HCT116 (cell line): Measurements from ENCODE around the gene DDX24. TPM values are rescaled to one million over a fixed set of nuclear protein-coding genes. Genes with fewer than 3 reads are reported as not detected.

Experiments used
- ATAC-seq: fragments of 200-7000 bp; cut with Tn5 transposase; 2 replicates; pipeline ENCODE4 v1.9.1; 2020; ENCODE audit warnings: mild to moderate bottlenecking, moderate library complexity
- BruUV-seq: library from RNA; stranded (reverse); fragments of 400-500 nt; replicated peaks from 2 replicates; lab custom pipeline; 2021; lab: Mats Ljungman, UMichigan
- CTCF ChIA-PET: fragments of 300-600 bp; sonication (Branson Sonifier 250); formaldehyde crosslinking; loops from one replicate; lab custom pipeline; 2021; ENCODE audit warnings: antibody characterized with exemption; lab: Charles Lee
- POLR2A ChIA-PET: fragments of 300-600, 350-600 bp; sonication (Branson Sonifier 250); formaldehyde crosslinking; loops from one replicate; lab custom pipeline; 2021; ENCODE audit warnings: antibody characterized with exemption; lab: Charles Lee
- RAD21 ChIA-PET, 2 experiments: fragments of 300-600 bp; sonication (Branson Sonifier 250); formaldehyde crosslinking; loops; one replicate each; lab custom pipeline; 2023; ENCODE audit warnings: low total read pairs in 2 of 2; ENCODE audit not compliant: uncharacterized antibody in 2 of 2, unreplicated experiment in 2 of 2, low non-redundant PET in 1 of 2; lab: Charles Lee
- DNase-seq: peaks from one replicate; pipeline ENCODE4 v3.0.0-alpha.2; 2010; ENCODE audit warnings: low read depth, low spot score
- H2AFZ ChIP-seq: fragments of 200-600 bp; shearing (Covaris generic), sonication (generic); 2 replicates; pipeline ENCODE4 v1.6.1; 2017; ENCODE audit warnings: low read depth, mixed run types, mixed read lengths, antibody characterized with exemption, low read length; ENCODE audit not compliant: poor library complexity, severe bottlenecking
- H3K27ac ChIP-seq: 2 replicates; pipeline ENCODE4 v1.5.1; 2012; ENCODE audit warnings: low read depth, low read length
- H3K27me3 ChIP-seq: fragments of 200-600 bp; sonication (generic); 2 replicates; pipeline ENCODE4 v1.6.1; 2016; ENCODE audit warnings: mixed run types, low read length, mixed read lengths; ENCODE audit not compliant: insufficient read depth
- H3K36me3 ChIP-seq, 2 experiments: fragments of 200-500 bp in 1 of 2; fragments of 200-600 bp in 1 of 2; sonication (Bioruptor generic) in 1 of 2; sonication (generic) in 1 of 2; 2 replicates each; pipeline versions ENCODE4 v1.5.1 to v1.6.1; 2014 to 2016; ENCODE audit warnings: low read length in 2 of 2, inconsistent platforms in 1 of 2, mixed read lengths in 1 of 2, mixed run types in 1 of 2; ENCODE audit not compliant: insufficient read depth in 2 of 2, control insufficient read depth in 1 of 2
- H3K4me1 ChIP-seq, 2 experiments: fragments of 200-600 bp in 1 of 2; sonication (generic) in 1 of 2; 2 replicates each; pipeline versions ENCODE4 v1.5.1 to v1.6.1; 2012 to 2017; ENCODE audit warnings: low read length in 2 of 2, inconsistent platforms in 1 of 2, mild to moderate bottlenecking in 1 of 2, mixed read lengths in 1 of 2, mixed run types in 1 of 2, moderate library complexity in 1 of 2; ENCODE audit not compliant: insufficient read depth in 2 of 2, control insufficient read depth in 1 of 2
- H3K4me2 ChIP-seq: fragments of 200-600 bp; sonication (generic); 2 replicates; pipeline ENCODE4 v1.6.1; 2017; ENCODE audit warnings: mixed run types, low read length, mixed read lengths
- H3K4me3 ChIP-seq, 2 experiments: fragments of 200-600 bp in 1 of 2; sonication (generic) in 1 of 2; replicated peaks in 1 of 2; 2 replicates each; pipeline ENCODE4 v1.5.1; 2011 to 2016; ENCODE audit warnings: low read length in 2 of 2, control low read depth in 1 of 2, low read depth in 1 of 2, mild to moderate bottlenecking in 1 of 2, mixed read lengths in 1 of 2, mixed run types in 1 of 2
- H3K79me2 ChIP-seq: fragments of 200-600 bp; sonication (generic); 2 replicates; pipeline ENCODE4 v1.6.1; 2017; ENCODE audit warnings: mild to moderate bottlenecking, mixed run types, low read length, moderate library complexity, mixed read lengths; ENCODE audit not compliant: insufficient read depth
- H3K9ac ChIP-seq: fragments of 200-600 bp; sonication (generic); 2 replicates; pipeline ENCODE4 v1.6.1; 2016; ENCODE audit warnings: low read length, mixed read lengths
- H3K9me2 ChIP-seq: fragments of 200-600 bp; sonication (generic), shearing (Covaris generic); 2 replicates; pipeline ENCODE4 v1.6.1; 2017; ENCODE audit warnings: mixed run types, mild to moderate bottlenecking, moderate library complexity; ENCODE audit not compliant: insufficient read depth
- H3K9me3 ChIP-seq, 2 experiments: fragments of 200-500 bp in 1 of 2; fragments of 200-600 bp in 1 of 2; sonication (Bioruptor generic) in 1 of 2; sonication (generic) in 1 of 2; 2 replicates each; pipeline ENCODE4 v1.6.1; 2014 to 2017; ENCODE audit warnings: low read length in 2 of 2, mixed read lengths in 2 of 2, inconsistent platforms in 1 of 2, low read depth in 1 of 2, mild to moderate bottlenecking in 1 of 2, mixed run types in 1 of 2, moderate library complexity in 1 of 2; ENCODE audit not compliant: control insufficient read depth in 1 of 2, insufficient read depth in 1 of 2
- H4K20me1 ChIP-seq: fragments of 200-600 bp; sonication (generic), shearing (Covaris generic); 2 replicates; pipeline ENCODE4 v1.6.1; 2017; ENCODE audit warnings: mixed run types, mild to moderate bottlenecking, moderate library complexity; ENCODE audit not compliant: insufficient read depth
- CEBPB ChIP-seq: IDR thresholded peaks from 2 replicates; pipeline ENCODE4 v1.6.1; 2012; ENCODE audit warnings: low read depth
- CTCF ChIP-seq, 3 experiments: fragments of 200-600 bp in 1 of 3; sonication (generic) in 1 of 3; IDR thresholded peaks in 2 of 3; conservative IDR thresholded peaks in 1 of 3; 2 replicates each; pipeline ENCODE4 v1.5.1; 2012 to 2017; ENCODE audit warnings: low read depth in 2 of 3, low read length in 2 of 3, antibody characterized with exemption in 1 of 3, borderline replicate concordance in 1 of 3, control low read depth in 1 of 3, mild to moderate bottlenecking in 1 of 3, mixed read lengths in 1 of 3, mixed run types in 1 of 3, moderate library complexity in 1 of 3; ENCODE audit not compliant: insufficient read depth in 1 of 3
- EGR1 ChIP-seq: IDR thresholded peaks from 2 replicates; pipeline ENCODE4 v1.6.1; 2012; ENCODE audit warnings: low read depth
- EZH2 ChIP-seq: fragments of 200-600 bp; sonication (generic); IDR thresholded peaks from 2 replicates; pipeline ENCODE4 v1.6.1; 2017; ENCODE audit warnings: antibody characterized with exemption, mixed run types
- EZH2phosphoT487 ChIP-seq: fragments of 200-600 bp; IDR thresholded peaks from 2 replicates; pipeline ENCODE4 v1.6.1; 2018; ENCODE audit warnings: antibody characterized with exemption, borderline replicate concordance
- FOSL1 ChIP-seq: IDR thresholded peaks from 2 replicates; pipeline ENCODE4 v1.6.1; 2012; ENCODE audit warnings: low read depth
- JUND ChIP-seq: IDR thresholded peaks from 2 replicates; pipeline ENCODE4 v1.6.1; 2012
- MAX ChIP-seq: IDR thresholded peaks from 2 replicates; pipeline ENCODE4 v1.6.1; 2012
- RAD21 ChIP-seq: IDR thresholded peaks from 2 replicates; pipeline ENCODE4 v1.6.1; 2012; ENCODE audit warnings: low read depth, mild to moderate bottlenecking
- SIN3A ChIP-seq: IDR thresholded peaks from 2 replicates; pipeline ENCODE4 v1.6.1; 2012; ENCODE audit warnings: low read depth
- SRF ChIP-seq: IDR thresholded peaks from 2 replicates; pipeline ENCODE4 v1.6.1; 2012; ENCODE audit warnings: low read depth
- TCF7L2 ChIP-seq: IDR thresholded peaks from 2 replicates; pipeline ENCODE4 v1.7.0; 2011; ENCODE audit warnings: borderline replicate concordance, inconsistent platforms; ENCODE audit not compliant: insufficient read depth, insufficient read length; ENCODE audit errors: extremely low read depth
- YY1 ChIP-seq: IDR thresholded peaks from 2 replicates; pipeline ENCODE4 v1.6.1; 2011; ENCODE audit warnings: low read length, low read depth, moderate library complexity, mild to moderate bottlenecking; ENCODE audit not compliant: insufficient replicate concordance; ENCODE audit errors: extremely low read depth
- ZBTB33 ChIP-seq: IDR thresholded peaks from 2 replicates; pipeline ENCODE4 v1.6.1; 2011; ENCODE audit warnings: mild to moderate bottlenecking, low read length, moderate library complexity; ENCODE audit not compliant: insufficient replicate concordance; ENCODE audit errors: extremely low read depth
- ZNF274 ChIP-seq: fragments of 200-500 bp; sonication (Bioruptor generic); IDR thresholded peaks from 2 replicates; pipeline ENCODE4 v1.6.1; 2014; ENCODE audit warnings: mild to moderate bottlenecking, low read depth, low read length, inconsistent platforms
- intact Hi-C: fragments of 100-400 bp; cut with micrococcal nuclease; formaldehyde crosslinking; loops from 2 replicates; pipeline ENCODE4 v1.10.0; 2022
- total RNA-seq: library from RNA; stranded (reverse); gene quantifications from one replicate; pipeline ENCODE4 v1.2.1, GENCODE V29; 2021; ENCODE audit not compliant: unreplicated experiment

Gene DDX24
- total RNA-seq, 1 experiment from 2014 or later, result 169 TPM

GRCh38 chr14:94025720-94026119 lies 55.3 kb downstream of the DDX24 start:
- Histone ChIP-seq H3K79me2 (no peaks in the 10 kb centered on the region; the same call in 1 of the 2 replicates), H3K4me2 (peak overlapping the region; percentile 93), H3K27ac (no peak overlapping the region), H3K9ac (peak overlapping the region; percentile 75), H3K9me3 (no peaks in the 10 kb centered on the region), H3K4me1 (peaks cover 29 to 59% of the 10 kb centered on the region in 2 experiments), H3K9me2 (no peaks in the 10 kb centered on the region), H3K36me3 (no peaks in the 10 kb centered on the region), H3K27me3 (no peaks in the 10 kb centered on the region), H4K20me1 (no peaks in the 10 kb centered on the region), H2AFZ (peak overlapping the region; percentile 89), H3K4me3 (peak overlapping the region; percentile 49 to 66)
- no TSS peak for BruUV-seq
- ChIA-PET RAD21 (interaction anchor here in 1 of 2 experiments (0.7 kb wide), 1 partner anchor 9 kb away, joined by 3 read pairs; no protein-coding TSS in a partner anchor), CTCF (interaction anchor here (1.0 to 1.5 kb wide), 6 partner anchors 11 to 111 kb away, joined by 3 to 11 read pairs (median 5); no protein-coding TSS in a partner anchor), POLR2A (interaction anchor here (0.6 kb wide), 1 partner anchor 10 kb away, joined by 3 read pairs; no protein-coding TSS in a partner anchor)
- ATAC-seq (no peak; the same call in 1 of the 2 replicates), DNase-seq (no peak)
- intact Hi-C loops, result no loop called here
- TF ChIP-seq EGR1 (no peak), EZH2phosphoT487 (no peak)

- TF ChIP-seq RAD21 (no peak), ZNF274 (no peak), ZBTB33 (no peak), JUND (no peak), CTCF (IDR thresholded peaks at IDR 0.05 in 2 of 3, conservative IDR thresholded peaks at IDR 0.05 in 1 of 3; ENCODE audit: borderline replicate concordance in 1 of 3, insufficient read depth in 1 of 3, low read depth in 2 of 3, low read length in 2 of 3) (no peak), EZH2 (no peak), SRF (no peak), CEBPB (no peak), YY1 (no peak), TCF7L2 (no peak), EZH2phosphoT487 (no peak), FOSL1 (no peak), SIN3A (no peak), MAX (no peak)
- BruUV-seq, result no TSS peak
- Histone ChIP-seq H4K20me1 (no peaks in the 10 kb centered on the region), H3K36me3 (no peaks in the 10 kb centered on the region), H3K4me3 (no peak overlapping the region), H3K4me1 (peaks cover 27 to 53% of the 10 kb centered on the region in 2 experiments), H3K27me3 (no peaks in the 10 kb centered on the region), H3K9ac (no peak overlapping the region), H3K9me3 (no peaks in the 10 kb centered on the region), H3K79me2 (no peaks in the 10 kb centered on the region; the same call in 1 of the 2 replicates), H3K9me2 (no peaks in the 10 kb centered on the region), H3K27ac (no peak overlapping the region), H3K4me2 (no peak overlapping the region), H2AFZ (no peak overlapping the region)
- ChIA-PET CTCF (interaction anchor here (1.5 kb wide), 1 partner anchor 85 kb away, joined by 11 read pairs; no protein-coding TSS in a partner anchor), POLR2A (no interaction called here), RAD21 (no interaction called here)
- intact Hi-C loops, result no loop called here
- ATAC-seq (no peak), DNase-seq (no peak)
Observed at GRCh38 chr14:94024549-94024948, 56.5 kb downstream of the DDX24 start.
